ENCODE data around the gene FBXL17. TPM values are rescaled to one million over a fixed set of nuclear protein-coding genes. Genes with fewer than 3 reads are reported as not detected.

The FBXL17 gene
- total RNA-seq, 1 experiment from 2014 or later, result 5.3 TPM

DNA sequence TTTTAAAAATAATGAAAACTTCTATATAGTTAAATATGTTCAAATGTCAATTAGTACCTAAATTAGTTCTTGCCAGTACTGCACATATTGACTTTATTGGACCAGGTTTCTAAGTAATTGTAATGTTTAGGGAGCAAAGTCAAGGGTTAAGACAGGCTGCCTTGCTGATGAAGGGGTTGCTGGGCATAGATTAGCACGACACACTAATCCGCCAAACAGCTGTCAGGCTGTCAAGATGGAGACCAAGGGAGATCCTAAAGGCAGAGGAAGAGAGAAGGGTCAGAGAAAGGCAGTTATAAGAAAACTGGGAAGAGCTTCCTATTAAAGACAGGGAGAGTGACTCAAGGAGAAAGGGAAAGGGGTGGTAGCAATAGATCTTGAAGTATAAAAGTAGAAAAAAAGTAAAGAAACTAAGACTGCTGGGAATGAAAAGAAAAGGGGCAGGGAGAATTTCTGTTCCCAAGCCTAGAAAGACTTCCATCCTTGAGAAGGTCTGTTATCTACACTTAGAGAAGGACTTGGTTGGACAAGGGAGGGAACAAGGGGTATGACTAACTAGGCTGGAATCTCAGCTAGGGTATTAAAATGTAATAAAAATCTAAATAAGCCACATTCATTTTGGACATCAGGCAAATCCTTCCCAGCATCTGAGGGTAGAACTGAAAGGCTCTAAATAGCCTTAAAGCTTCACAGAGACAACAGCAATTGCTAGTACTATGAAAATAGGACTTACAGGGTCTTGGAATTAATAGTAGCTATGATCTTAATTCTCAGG is 188.7 kb downstream of the FBXL17 start:
- Histone ChIP-seq H3K79me2 (ENCODE audit: insufficient read depth, low read length) (no peaks in the 10 kb centered on the region), H3T11ph (ENCODE audit: low read length) (no peak overlapping the region), H3K23ac (ENCODE audit: insufficient read length, low read depth, low read length) (no peak overlapping the region), H3K4me1 (ENCODE audit: insufficient read depth, low read length) (no peaks in the 10 kb centered on the region), H3K27me3 (ENCODE audit: insufficient read depth, low read length) (no peaks in the 10 kb centered on the region), H3K27ac (ENCODE audit: insufficient read length, low read depth, low read length) (no peak overlapping the region), H4K8ac (replicated peaks; ENCODE audit: insufficient read length, low read depth, low read length) (no peak overlapping the region), H3K18ac (ENCODE audit: insufficient read length, low read depth, low read length) (no peak overlapping the region), H2BK12ac (ENCODE audit: insufficient read length, low read depth, low read length) (no peak overlapping the region), H3K14ac (ENCODE audit: insufficient read depth, low read length) (no peak overlapping the region), H3K4ac (ENCODE audit: low read depth, low read length) (no peak overlapping the region), H3K4me2 (ENCODE audit: insufficient read depth, insufficient read length, low read length) (no peak overlapping the region), H3K56ac (ENCODE audit: insufficient read length, low read depth, low read length) (no peak overlapping the region), H2BK5ac (ENCODE audit: insufficient read length, low read length) (no peak overlapping the region), H4K91ac (ENCODE audit: insufficient read length, low read depth, low read length) (no peak overlapping the region), H3K23me2 (ENCODE audit: insufficient read length, low read depth, low read length, poor library complexity, severe bottlenecking) (no peaks in the 10 kb centered on the region), H3K9ac (ENCODE audit: extremely low read depth, insufficient read length, low read length) (no peak overlapping the region), H3K79me1 (ENCODE audit: insufficient read depth, low read depth, low read length, poor library complexity, severe bottlenecking) (no peaks in the 10 kb centered on the region), H2BK120ac (ENCODE audit: low read depth, low read length, poor library complexity, severe bottlenecking) (no peak overlapping the region), H2BK20ac (ENCODE audit: low read depth, low read length, poor library complexity, severe bottlenecking) (no peak overlapping the region), H4K20me1 (ENCODE audit: control insufficient read depth, insufficient read depth, insufficient read length) (no peaks in the 10 kb centered on the region), H3K9me3 (ENCODE audit: control insufficient read depth, low read depth, low read length) (no peaks in the 10 kb centered on the region), H2AFZ (ENCODE audit: low read length) (no peak overlapping the region), H2AK5ac (ENCODE audit: insufficient read length, low read length) (no peak overlapping the region), H2BK15ac (ENCODE audit: low read depth, low read length) (no peak overlapping the region), H4K5ac (ENCODE audit: insufficient read length, low read depth, low read length) (no peak overlapping the region)
- Mint-ChIP-seq H3K36me3 (ENCODE audit: insufficient read depth in 1 of 3, low read depth in 3 of 3) (no peaks in the 10 kb centered on the region), H3K27ac (no peak overlapping the region), H3K27me3 (ENCODE audit: low read depth) (no peaks in the 10 kb centered on the region), H3K9me3 (no peaks in the 10 kb centered on the region), H3K4me3 (no peak overlapping the region), H3K4me1 (no peaks in the 10 kb centered on the region)
- TF ChIP-seq, protein P1, sequence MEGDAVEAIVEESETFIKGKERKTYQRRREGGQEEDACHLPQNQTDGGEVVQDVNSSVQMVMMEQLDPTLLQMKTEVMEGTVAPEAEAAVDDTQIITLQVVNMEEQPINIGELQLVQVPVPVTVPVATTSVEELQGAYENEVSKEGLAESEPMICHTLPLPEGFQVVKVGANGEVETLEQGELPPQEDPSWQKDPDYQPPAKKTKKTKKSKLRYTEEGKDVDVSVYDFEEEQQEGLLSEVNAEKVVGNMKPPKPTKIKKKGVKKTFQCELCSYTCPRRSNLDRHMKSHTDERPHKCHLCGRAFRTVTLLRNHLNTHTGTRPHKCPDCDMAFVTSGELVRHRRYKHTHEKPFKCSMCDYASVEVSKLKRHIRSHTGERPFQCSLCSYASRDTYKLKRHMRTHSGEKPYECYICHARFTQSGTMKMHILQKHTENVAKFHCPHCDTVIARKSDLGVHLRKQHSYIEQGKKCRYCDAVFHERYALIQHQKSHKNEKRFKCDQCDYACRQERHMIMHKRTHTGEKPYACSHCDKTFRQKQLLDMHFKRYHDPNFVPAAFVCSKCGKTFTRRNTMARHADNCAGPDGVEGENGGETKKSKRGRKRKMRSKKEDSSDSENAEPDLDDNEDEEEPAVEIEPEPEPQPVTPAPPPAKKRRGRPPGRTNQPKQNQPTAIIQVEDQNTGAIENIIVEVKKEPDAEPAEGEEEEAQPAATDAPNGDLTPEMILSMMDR (conservative IDR thresholded peaks at IDR 0.05), result no peak
- no peak for DNase-seq
- WGBS (ENCODE audit: extremely low coverage, insufficient read length, low lambda C conversion rate), result no CpG with 5 or more reads among the region's 2 CpGs
